ENCODE results near the gene TPCN1. TPM values are rescaled to one million over a fixed set of nuclear protein-coding genes. Genes with fewer than 3 reads are reported as not detected.

Gene TPCN1
- 23.4 and 44.7 TPM in 2 replicates for total RNA-seq

DNA sequence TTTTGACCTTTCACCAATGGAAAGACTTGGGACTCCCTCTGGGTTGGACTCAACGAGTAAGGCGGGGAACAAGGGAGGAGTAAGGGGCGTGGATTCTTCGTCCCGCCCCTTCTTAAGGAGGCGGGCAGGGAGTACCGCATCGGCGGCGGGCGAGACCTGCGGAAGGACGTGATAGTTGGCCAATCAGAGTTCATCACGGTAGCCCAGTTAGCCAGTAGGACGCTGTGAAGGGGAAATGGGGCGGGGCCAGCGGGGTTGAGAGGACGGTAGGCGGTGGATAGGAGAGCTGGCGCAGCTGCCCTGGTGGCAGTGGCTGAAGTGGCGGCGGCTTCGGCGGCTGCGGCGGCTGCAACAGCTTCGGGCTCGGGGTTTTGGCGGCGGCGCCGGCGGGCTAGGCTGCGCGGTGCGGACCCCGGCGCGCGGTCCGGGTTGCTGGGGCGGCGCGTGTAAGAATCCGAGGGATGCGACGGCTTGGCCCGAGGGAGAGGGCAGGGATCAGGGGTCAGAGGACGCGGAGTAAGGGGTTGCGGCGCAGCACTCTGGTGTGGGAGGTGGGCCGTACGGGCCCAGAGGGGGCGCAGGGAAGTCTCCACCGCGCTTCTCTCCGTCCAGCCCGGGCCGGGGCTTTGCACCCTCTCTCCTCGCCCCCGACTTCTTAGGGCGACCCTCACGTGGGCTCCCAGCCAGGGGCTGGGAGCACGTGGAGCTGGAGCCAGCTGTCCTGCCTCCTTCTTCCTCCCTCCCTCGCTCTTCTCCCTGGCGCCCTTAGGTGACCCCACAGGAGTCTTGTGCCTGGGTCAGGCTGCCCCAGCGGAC lies at the start of gene TPCN1:
TPCN1 (plus strand) TSS at position 284 of the 816 bp plus-strand sequence. CDS start 5,389 bp downstream, outside the sequence.

DNA sequence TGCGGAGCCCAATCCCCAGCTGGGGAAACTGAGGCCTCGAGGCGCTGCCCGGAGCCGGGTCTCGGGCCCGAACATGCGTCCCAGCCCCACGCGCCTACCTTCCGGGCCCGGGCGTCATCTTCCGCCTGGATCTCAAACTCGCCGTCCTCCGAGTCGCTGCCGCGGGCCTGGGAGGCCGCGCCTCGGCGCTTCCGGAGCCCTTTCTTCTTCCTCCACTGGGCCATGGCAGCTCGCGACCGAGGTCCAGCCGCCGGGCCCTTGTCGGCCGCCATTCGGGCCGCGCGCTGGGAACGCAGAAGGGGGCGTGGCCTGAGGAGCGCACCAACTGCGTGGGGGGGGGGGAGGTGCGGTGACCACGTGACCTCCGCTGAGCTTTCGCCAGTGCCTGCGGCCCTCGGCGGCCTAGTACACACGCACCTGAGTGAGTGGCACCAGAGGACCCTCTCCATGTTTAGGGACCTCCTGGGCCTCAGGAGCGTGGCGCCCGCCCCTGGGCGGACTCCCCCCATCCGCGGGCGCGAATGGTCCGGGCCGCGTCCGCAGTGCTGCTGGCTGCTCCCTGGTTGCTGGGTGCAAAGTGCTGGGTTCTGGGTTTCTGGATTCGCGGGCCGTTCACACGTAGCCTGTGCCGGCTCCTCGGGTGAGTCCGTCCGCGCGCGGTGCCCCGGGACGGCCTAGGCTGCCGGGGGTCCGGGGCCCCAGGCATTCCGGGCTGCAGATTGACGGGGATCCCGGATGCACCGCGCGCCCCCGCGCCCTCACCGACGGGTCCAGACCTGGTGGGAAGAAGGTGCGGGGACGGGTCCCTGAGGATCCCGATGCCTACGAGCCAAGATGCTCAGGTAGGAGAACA lies 35.9 kb upstream of the TPCN1 start, which contains the start of the genes DDX54 and RITA1:
DDX54 (minus strand) TSS at position 299 of the 853 bp plus-strand sequence; CDS start at position 272, 27 bp downstream.
RITA1 (plus strand) TSS at position 542 of the 853 bp plus-strand sequence. CDS start 1,026 bp downstream, outside the sequence.

DNA sequence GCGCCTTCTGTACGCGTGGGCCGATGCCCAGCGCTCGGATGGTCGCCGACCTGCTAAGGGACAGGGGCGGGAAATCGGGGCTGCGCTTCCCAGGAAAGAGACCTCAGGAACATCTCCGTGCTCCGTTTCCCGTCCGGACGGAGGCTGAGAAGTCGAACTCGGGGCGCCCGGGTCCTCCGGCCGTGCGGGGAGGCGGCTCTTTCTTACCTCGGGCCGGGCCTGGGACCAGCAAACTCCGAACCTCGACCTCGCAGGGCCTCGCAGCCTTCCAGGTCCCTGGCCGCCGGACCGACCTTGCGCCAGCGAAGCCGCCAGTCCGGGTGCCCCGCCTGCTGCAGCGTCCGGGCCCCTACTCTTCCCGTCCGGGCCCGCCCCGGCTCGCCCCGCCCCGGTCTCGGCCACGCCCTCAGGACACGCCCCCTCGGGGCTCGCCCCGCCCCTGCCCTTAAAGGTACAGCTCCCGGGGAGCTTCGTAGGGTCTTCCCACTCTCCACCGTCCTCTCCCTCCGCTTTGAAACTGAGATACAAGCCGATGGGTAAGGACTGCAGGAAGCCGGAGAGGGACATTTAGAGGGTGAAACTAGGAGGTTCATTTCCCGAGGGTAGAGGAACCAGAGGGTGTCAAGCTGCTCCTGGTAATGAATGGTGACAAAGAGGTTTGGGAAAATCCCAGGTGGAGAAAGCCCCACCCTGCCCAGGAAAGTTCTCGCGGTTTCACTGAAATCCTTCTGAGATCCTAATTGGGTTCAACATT lies 113.7 kb downstream of the TPCN1 start, which contains the start of gene SLC8B1:
SLC8B1 (minus strand) TSS at position 324 of the 754 bp plus-strand sequence. CDS start 2,231 bp downstream, outside the sequence.

Other genes with a start within 250 kb of the TPCN1 start
- gene OAS2, start 242.9 kb upstream of the TPCN1 start, total RNA-seq = 2.7 and 3.5 TPM in 2 replicates
- gene DTX1, start 164.7 kb upstream of the TPCN1 start, total RNA-seq = not detected in 2 replicates
- 0.04 and 0.08 TPM in 2 replicates for gene RASAL1, start 85.7 kb upstream of the TPCN1 start, total RNA-seq
- gene CFAP73, start 71.7 kb upstream of the TPCN1 start, total RNA-seq = not detected in 2 replicates
- 65.5 and 86.8 TPM in 2 replicates for gene DDX54, start 36.0 kb upstream of the TPCN1 start, total RNA-seq
- gene RITA1, start 35.7 kb upstream of the TPCN1 start, total RNA-seq = 28.9 and 43.7 TPM in 2 replicates
- gene SLC8B1, start 113.6 kb downstream of the TPCN1 start, total RNA-seq = 11.5 and 21.9 TPM in 2 replicates
- 18.0 and 21.6 TPM in 2 replicates for gene PLBD2, start 137.1 kb downstream of the TPCN1 start, total RNA-seq
- not detected in 2 replicates for gene SDS, start 182.4 kb downstream of the TPCN1 start, total RNA-seq
- gene SDSL, start 200.9 kb downstream of the TPCN1 start, total RNA-seq = 3.3 and 9.1 TPM in 2 replicates

Measured in hair follicular keratinocyte (primary cell).